Stomach (tissue), 4 donors: ENCODE results near the gene CATSPER3.

ENCODE experiments used
- EP300 ChIP-seq: sonication (generic); formaldehyde crosslinking; IDR thresholded peaks from one replicate; pipeline ENCODE4 v1.6.1; 2017; ENCODE audit warnings: antibody characterized with exemption
- TF ChIP-seq, protein P1 (sequence below), 7 experiments: fragments of 450-650 bp in 4 of 7; fragments of 200-600 bp in 3 of 7; sonication (generic) in 3 of 7; IDR thresholded peaks; one replicate each; pipeline ENCODE4 v1.5.1; 2016 to 2019; ENCODE audit warnings: antibody characterized with exemption in 7 of 7, control low read depth in 2 of 7, mild to moderate bottlenecking in 1 of 7

GRCh38 chr5:135013947-135014570 is 46.4 kb downstream of the CATSPER3 start:
- no peak for TF ChIP-seq EP300
- TF ChIP-seq, protein P1, sequence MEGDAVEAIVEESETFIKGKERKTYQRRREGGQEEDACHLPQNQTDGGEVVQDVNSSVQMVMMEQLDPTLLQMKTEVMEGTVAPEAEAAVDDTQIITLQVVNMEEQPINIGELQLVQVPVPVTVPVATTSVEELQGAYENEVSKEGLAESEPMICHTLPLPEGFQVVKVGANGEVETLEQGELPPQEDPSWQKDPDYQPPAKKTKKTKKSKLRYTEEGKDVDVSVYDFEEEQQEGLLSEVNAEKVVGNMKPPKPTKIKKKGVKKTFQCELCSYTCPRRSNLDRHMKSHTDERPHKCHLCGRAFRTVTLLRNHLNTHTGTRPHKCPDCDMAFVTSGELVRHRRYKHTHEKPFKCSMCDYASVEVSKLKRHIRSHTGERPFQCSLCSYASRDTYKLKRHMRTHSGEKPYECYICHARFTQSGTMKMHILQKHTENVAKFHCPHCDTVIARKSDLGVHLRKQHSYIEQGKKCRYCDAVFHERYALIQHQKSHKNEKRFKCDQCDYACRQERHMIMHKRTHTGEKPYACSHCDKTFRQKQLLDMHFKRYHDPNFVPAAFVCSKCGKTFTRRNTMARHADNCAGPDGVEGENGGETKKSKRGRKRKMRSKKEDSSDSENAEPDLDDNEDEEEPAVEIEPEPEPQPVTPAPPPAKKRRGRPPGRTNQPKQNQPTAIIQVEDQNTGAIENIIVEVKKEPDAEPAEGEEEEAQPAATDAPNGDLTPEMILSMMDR (IDR thresholded peaks at IDR 0.05): no peak
